GM12878 (cell line): Measurements from ENCODE around the gene CIB4.

ENCODE experiments used
- CREB1 ChIP-seq: IDR thresholded peaks from 2 replicates; pipeline ENCODE4 v1.6.1; 2012; ENCODE audit warnings: low read depth, mild to moderate bottlenecking, inconsistent platforms
- JUNB ChIP-seq: IDR thresholded peaks from 2 replicates; pipeline ENCODE4 v1.6.1; 2016; ENCODE audit warnings: antibody characterized with exemption, mild to moderate bottlenecking
- MYC ChIP-seq: IDR thresholded peaks from 2 replicates; pipeline ENCODE4 v1.6.1; 2011; ENCODE audit warnings: mild to moderate bottlenecking, low read length, moderate library complexity, inconsistent platforms; ENCODE audit not compliant: insufficient read depth, insufficient replicate concordance, insufficient read length, severe bottlenecking
- NFIC ChIP-seq: IDR thresholded peaks from 2 replicates; pipeline ENCODE4 v1.6.1; 2012; ENCODE audit warnings: low read depth, mild to moderate bottlenecking, inconsistent platforms, low read length, moderate library complexity
- POLR2A ChIP-seq: IDR thresholded peaks from 2 replicates; pipeline ENCODE4 v1.6.1; 2011; ENCODE audit warnings: low read depth, mild to moderate bottlenecking, low read length
- RAD51 ChIP-seq: fragments of 450-650 bp; IDR thresholded peaks from 2 replicates; pipeline ENCODE4 v1.6.1; 2016; ENCODE audit warnings: moderate library complexity, mild to moderate bottlenecking, inconsistent platforms
- SREBF1 ChIP-seq: IDR thresholded peaks from 2 replicates; pipeline ENCODE4 v1.6.1; 2012; ENCODE audit warnings: mild to moderate bottlenecking, low read length
- SRF ChIP-seq, 2 experiments: IDR thresholded peaks; 2 replicates each; pipeline ENCODE4 v1.6.1; 2011; ENCODE audit warnings: low read depth in 2 of 2, low read length in 2 of 2, mild to moderate bottlenecking in 1 of 2, moderate library complexity in 1 of 2
- TCF12 ChIP-seq: IDR thresholded peaks from 2 replicates; pipeline ENCODE4 v1.6.1; 2011; ENCODE audit warnings: low read depth, mild to moderate bottlenecking, low read length
- TF ChIP-seq, protein P1 (sequence below), 3 experiments: IDR thresholded peaks in 2 of 3; conservative IDR thresholded peaks in 1 of 3; 2 replicates each; pipeline ENCODE4 v1.5.1; 2011; ENCODE audit warnings: low read depth in 3 of 3, low read length in 3 of 3, mild to moderate bottlenecking in 3 of 3, control low read depth in 2 of 3, moderate library complexity in 2 of 3, inconsistent platforms in 1 of 3, mixed read lengths in 1 of 3; ENCODE audit not compliant: control insufficient read depth in 2 of 3, insufficient read depth in 1 of 3; ENCODE audit errors: extremely low read depth in 1 of 3
- TF ChIP-seq, protein P2 (sequence below): IDR thresholded peaks from 2 replicates; pipeline ENCODE4 v1.6.1; 2012; ENCODE audit warnings: mild to moderate bottlenecking, low read depth, low read length
- TF ChIP-seq, protein P3 (sequence below): IDR thresholded peaks from 2 replicates; pipeline ENCODE4 v1.6.1; 2012; ENCODE audit warnings: low read length, inconsistent platforms
- TF ChIP-seq, protein P4 (sequence below): IDR thresholded peaks from 2 replicates; pipeline ENCODE4 v1.6.1; 2011; ENCODE audit warnings: borderline replicate concordance, low read depth, mild to moderate bottlenecking, moderate library complexity, low read length; ENCODE audit not compliant: insufficient read depth, poor library complexity, severe bottlenecking

DNA sequence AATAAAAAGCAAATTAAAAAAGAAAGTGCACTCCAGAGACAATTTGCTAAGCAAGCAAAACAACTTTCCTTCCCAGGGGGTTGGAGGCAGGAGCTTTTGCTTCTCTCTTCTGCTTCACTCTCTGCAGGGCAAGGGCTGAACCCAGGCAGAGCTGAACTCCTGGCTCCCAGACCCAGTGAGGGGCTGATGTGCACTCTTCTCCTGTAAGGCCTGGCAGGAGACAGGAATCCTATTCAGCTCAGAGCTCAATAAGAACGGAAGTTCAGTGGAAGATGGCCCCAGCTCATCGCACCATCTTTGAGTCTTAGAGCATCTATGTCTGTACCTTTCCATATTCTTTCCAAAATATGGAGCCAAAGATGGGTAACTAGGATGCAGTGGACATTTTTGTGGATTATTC is 29.1 kb downstream of the CIB4 start:
- no peak for TF ChIP-seq MYC
- no peak for TF ChIP-seq NFIC
- TF ChIP-seq SREBF1 = no peak
- no peak for TF ChIP-seq POLR2A
- TF ChIP-seq JUNB = no peak
- TF ChIP-seq, protein P1, sequence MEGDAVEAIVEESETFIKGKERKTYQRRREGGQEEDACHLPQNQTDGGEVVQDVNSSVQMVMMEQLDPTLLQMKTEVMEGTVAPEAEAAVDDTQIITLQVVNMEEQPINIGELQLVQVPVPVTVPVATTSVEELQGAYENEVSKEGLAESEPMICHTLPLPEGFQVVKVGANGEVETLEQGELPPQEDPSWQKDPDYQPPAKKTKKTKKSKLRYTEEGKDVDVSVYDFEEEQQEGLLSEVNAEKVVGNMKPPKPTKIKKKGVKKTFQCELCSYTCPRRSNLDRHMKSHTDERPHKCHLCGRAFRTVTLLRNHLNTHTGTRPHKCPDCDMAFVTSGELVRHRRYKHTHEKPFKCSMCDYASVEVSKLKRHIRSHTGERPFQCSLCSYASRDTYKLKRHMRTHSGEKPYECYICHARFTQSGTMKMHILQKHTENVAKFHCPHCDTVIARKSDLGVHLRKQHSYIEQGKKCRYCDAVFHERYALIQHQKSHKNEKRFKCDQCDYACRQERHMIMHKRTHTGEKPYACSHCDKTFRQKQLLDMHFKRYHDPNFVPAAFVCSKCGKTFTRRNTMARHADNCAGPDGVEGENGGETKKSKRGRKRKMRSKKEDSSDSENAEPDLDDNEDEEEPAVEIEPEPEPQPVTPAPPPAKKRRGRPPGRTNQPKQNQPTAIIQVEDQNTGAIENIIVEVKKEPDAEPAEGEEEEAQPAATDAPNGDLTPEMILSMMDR (IDR thresholded peaks at IDR 0.05 in 2 of 3, conservative IDR thresholded peaks at IDR 0.05 in 1 of 3; ENCODE audit: control insufficient read depth in 2 of 3, extremely low read depth in 1 of 3, insufficient read depth in 1 of 3, low read depth in 3 of 3, low read length in 3 of 3) = no peak
- no peak for TF ChIP-seq RAD51
- TF ChIP-seq CREB1 = no peak
- TF ChIP-seq TCF12 = no peak
- TF ChIP-seq, protein P2, sequence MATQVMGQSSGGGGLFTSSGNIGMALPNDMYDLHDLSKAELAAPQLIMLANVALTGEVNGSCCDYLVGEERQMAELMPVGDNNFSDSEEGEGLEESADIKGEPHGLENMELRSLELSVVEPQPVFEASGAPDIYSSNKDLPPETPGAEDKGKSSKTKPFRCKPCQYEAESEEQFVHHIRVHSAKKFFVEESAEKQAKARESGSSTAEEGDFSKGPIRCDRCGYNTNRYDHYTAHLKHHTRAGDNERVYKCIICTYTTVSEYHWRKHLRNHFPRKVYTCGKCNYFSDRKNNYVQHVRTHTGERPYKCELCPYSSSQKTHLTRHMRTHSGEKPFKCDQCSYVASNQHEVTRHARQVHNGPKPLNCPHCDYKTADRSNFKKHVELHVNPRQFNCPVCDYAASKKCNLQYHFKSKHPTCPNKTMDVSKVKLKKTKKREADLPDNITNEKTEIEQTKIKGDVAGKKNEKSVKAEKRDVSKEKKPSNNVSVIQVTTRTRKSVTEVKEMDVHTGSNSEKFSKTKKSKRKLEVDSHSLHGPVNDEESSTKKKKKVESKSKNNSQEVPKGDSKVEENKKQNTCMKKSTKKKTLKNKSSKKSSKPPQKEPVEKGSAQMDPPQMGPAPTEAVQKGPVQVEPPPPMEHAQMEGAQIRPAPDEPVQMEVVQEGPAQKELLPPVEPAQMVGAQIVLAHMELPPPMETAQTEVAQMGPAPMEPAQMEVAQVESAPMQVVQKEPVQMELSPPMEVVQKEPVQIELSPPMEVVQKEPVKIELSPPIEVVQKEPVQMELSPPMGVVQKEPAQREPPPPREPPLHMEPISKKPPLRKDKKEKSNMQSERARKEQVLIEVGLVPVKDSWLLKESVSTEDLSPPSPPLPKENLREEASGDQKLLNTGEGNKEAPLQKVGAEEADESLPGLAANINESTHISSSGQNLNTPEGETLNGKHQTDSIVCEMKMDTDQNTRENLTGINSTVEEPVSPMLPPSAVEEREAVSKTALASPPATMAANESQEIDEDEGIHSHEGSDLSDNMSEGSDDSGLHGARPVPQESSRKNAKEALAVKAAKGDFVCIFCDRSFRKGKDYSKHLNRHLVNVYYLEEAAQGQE = no peak
- TF ChIP-seq, protein P3, sequence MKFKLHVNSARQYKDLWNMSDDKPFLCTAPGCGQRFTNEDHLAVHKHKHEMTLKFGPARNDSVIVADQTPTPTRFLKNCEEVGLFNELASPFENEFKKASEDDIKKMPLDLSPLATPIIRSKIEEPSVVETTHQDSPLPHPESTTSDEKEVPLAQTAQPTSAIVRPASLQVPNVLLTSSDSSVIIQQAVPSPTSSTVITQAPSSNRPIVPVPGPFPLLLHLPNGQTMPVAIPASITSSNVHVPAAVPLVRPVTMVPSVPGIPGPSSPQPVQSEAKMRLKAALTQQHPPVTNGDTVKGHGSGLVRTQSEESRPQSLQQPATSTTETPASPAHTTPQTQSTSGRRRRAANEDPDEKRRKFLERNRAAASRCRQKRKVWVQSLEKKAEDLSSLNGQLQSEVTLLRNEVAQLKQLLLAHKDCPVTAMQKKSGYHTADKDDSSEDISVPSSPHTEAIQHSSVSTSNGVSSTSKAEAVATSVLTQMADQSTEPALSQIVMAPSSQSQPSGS = no peak
- TF ChIP-seq SRF (IDR thresholded peaks at IDR 0.05; ENCODE audit: low read depth in 2 of 2, low read length in 2 of 2) = no peak
- TF ChIP-seq, protein P4, sequence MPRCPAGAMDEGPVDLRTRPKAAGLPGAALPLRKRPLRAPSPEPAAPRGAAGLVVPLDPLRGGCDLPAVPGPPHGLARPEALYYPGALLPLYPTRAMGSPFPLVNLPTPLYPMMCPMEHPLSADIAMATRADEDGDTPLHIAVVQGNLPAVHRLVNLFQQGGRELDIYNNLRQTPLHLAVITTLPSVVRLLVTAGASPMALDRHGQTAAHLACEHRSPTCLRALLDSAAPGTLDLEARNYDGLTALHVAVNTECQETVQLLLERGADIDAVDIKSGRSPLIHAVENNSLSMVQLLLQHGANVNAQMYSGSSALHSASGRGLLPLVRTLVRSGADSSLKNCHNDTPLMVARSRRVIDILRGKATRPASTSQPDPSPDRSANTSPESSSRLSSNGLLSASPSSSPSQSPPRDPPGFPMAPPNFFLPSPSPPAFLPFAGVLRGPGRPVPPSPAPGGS = no peak
